COLO829 (cell line): Measurements from ENCODE around the gene UBASH3B.
"Not testable (repeated sequence)": the region's sequence is repeated elsewhere in the genome, so short reads cannot be mapped to it uniquely, and the experiment has no call there.

ENCODE experiments used
- DNase-seq: peaks from one replicate; pipeline ENCODE4 v3.0.0; 2012; ENCODE audit warnings: low spot score

UBASH3B gene

GRCh38 chr11:122852796-122853160 is 197.3 kb downstream of the UBASH3B start:
- DNase-seq, result no peak

GRCh38 chr11:122853261-122853660 is 197.7 kb downstream of the UBASH3B start:
- DNase-seq, result no peak

- DNase-seq, result peak; percentile 88
Measured at GRCh38 chr11:122853971-122854446, 198.5 kb downstream of the UBASH3B start.

GRCh38 chr11:122861631-122862030 is 206.1 kb downstream of the UBASH3B start:
- DNase-seq, result no peak

- no peak for DNase-seq
Measured at GRCh38 chr11:122862091-122862490, 206.6 kb downstream of the UBASH3B start.

- DNase-seq, result not testable (repeated sequence)
Measured at GRCh38 chr11:122863154-122863553, 207.6 kb downstream of the UBASH3B start.

- peak; percentile 59 for DNase-seq
Measured at GRCh38 chr11:122863704-122864326, 208.3 kb downstream of the UBASH3B start.
